ENCODE data around the gene FMNL3.

- TF ChIP-seq, protein P1, sequence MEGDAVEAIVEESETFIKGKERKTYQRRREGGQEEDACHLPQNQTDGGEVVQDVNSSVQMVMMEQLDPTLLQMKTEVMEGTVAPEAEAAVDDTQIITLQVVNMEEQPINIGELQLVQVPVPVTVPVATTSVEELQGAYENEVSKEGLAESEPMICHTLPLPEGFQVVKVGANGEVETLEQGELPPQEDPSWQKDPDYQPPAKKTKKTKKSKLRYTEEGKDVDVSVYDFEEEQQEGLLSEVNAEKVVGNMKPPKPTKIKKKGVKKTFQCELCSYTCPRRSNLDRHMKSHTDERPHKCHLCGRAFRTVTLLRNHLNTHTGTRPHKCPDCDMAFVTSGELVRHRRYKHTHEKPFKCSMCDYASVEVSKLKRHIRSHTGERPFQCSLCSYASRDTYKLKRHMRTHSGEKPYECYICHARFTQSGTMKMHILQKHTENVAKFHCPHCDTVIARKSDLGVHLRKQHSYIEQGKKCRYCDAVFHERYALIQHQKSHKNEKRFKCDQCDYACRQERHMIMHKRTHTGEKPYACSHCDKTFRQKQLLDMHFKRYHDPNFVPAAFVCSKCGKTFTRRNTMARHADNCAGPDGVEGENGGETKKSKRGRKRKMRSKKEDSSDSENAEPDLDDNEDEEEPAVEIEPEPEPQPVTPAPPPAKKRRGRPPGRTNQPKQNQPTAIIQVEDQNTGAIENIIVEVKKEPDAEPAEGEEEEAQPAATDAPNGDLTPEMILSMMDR (IDR thresholded peaks at IDR 0.05; ENCODE audit: low read length), result no peak
- no peak for TF ChIP-seq EZH2 (optimal IDR thresholded peaks at IDR 0.05; ENCODE audit: low read depth, low read length)
Measured at GRCh38 chr12:49648712-49649003, 58.5 kb downstream of the FMNL3 start.

Data from MM.1S (cell line).